ENCODE results near the gene AATK.
A peak's percentile ranks its signal among the peaks of the same experiment; 100 is the strongest.

Gene AATK

DNA sequence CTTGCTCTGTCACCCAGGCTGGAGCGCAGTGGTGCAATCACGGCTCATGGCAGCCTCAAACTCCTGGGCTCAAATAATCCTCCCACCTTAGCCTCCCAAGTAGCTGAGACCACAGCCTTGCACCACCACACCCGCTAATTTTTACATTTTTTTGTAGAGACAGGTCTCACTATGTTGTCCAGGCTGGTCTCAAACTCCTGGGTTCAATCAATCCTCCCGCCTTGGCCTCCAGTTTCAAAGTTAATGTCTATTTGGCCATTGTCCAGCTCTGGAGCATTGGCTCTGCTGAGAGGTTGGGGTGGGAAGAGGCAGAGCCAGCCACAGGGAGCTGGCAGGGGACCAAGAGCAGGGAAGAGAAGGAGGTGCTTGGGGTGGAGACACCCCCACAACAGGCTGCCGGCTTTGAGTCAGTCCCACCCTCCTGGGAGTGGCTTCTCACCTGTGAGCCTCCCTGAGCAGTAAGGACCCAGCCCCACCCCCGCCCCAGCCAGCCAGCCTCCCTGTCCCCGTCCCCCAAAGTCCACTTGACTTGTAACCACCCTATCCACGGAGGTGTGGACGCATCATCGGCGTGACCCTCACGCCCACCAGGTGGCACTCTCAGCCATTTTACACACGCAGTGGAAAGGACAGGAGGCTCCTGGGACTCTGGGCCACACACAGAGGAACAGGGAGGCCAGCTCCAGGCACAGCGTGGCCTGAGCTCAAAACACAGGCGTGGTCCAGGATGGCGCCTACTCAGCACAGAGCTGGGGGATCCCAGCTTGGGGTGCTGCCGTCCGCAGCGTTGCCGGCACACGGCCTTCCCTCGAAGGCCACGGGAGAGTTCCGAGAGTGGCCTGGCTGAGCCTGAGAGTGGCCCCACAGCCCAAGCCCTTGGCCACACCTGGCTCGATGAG, 23.5 kb downstream of the AATK start:
- DNase-seq: peak; percentile 58

- DNase-seq: no peak
Observed at GRCh38 chr17:81140695-81141094, 25.3 kb downstream of the AATK start.

- DNase-seq: no peak
Observed at GRCh38 chr17:81140018-81140417, 26.0 kb downstream of the AATK start.

DNA sequence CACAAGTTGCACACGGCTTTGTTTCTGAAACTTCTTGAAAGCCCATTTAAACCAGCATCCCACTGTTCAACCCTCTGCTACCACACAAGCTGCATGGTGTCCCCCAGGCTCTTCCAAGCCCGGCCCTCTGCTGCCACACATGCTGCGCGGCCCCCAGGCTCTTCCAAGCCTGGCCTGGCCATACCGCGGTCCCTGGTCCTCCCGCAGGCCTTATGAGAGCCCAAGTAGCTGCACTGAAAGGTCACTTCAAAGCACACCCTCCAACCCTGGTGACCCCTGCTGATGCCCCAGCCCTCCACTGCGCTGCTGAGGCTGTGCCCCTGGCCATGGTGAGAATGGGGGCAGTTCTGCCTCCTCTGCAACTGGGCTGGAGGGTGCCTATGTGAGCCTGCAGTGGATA, 26.6 kb downstream of the AATK start:
- no peak for DNase-seq

GRCh38 chr17:81138500-81138899, 27.5 kb downstream of the AATK start:
- no peak for DNase-seq

DNA sequence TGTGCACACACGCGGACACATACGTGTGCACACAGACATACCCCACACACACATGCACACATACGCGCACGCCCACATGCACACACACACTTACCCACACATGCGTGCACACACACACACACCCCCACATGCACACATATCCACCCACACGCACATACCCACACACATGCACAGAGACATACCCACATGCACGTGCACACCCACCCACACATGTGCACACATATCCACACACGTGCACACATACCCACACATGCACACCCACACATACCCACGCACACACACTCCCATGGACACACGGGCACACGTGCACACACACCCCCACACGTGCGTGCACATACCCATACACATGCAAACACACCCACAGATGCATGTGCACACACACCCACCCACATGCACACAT, 27.9 kb downstream of the AATK start:
- DNase-seq: no peak

DNA sequence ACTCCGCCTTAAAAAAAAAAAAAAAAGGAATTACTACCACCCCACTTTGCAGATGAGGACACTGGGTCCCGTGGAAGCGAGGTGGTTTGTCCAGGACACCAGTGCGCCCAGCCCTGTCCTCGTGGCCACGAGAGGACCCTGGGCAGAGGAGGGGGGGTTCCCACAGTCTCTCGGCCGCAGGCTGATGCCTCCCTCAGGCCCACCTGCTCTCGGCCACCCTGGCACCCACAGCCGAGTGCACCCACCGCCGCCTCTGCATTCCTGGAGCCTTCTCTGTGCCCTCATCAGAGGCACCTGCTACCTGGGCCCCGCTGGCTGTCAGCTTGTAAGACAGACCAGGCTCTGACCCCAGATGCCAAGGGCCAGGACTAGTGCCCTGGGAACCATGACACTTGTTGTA, 28.8 kb downstream of the AATK start:
- no peak for DNase-seq

DNA sequence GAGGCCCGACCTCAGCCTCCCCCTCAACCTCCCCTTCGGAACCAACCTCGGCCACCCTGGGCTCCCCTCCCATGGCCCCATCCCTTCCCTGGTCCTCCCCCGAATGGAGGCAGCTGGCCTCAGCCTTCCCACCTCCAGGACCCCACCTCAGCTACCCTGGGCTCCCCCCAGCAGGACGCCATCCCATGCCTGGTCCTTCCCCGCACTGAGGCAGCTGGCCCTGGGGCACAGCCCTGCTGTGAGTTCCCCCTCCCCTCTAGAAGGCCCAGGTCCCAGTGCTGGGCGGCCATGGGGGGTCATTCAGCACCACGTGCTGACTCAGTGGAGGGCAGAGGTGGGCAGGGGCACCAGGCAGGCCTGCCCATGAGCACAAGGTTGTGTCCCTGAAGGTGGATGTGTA, 29.7 kb downstream of the AATK start:
- DNase-seq: no peak

GRCh38 chr17:81135505-81136278, 30.3 kb downstream of the AATK start:
- DNase-seq: no peak

GRCh38 chr17:81134064-81134781, 31.8 kb downstream of the AATK start:
- DNase-seq: no peak

DNA sequence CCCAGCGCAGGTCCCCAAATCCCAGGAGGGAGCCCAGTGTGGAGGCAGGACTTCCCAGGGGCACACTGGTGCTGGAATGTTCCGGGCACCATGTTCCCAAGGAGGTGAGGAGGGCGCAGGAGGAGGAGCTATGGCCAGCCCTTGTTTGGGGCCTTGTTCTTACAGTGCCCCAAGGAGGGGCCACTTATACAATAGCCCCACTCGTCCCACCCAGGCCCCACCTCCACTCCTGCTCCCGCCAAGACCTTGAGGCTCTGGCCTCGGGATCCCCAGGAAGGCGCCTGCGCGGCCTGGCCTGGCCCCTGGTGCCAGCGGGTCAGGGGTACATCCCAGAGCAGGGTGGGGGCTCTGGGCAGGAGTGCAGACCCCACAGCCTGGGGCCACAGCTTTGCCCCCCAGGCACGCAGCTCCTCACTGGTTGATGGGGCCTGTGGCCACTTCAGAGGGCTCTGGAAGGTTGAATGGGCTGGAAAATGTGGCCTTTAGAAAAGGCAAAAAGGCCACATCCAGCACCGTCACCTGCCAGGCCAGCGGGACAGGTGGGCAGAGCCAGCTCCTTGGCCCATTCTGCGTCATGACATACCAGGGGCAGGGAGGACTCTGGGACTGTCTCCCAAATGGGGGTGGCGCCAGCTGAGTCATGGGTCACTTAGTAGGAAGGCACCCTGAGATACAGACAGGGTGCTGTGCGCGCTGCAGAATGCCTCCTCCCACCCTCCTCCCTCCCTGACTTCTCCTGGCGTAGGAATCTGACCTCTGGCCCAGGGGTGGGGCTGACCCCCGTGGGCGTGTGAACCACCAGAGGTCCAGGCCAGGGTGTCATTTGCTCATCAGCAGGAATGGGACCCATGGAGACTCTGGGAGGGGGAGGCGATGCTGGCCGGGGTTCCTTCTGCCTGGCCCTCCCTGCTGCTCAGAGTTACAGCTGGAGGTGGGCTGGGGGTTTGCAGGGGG, 33.0 kb downstream of the AATK start:
- no peak for DNase-seq

DNA sequence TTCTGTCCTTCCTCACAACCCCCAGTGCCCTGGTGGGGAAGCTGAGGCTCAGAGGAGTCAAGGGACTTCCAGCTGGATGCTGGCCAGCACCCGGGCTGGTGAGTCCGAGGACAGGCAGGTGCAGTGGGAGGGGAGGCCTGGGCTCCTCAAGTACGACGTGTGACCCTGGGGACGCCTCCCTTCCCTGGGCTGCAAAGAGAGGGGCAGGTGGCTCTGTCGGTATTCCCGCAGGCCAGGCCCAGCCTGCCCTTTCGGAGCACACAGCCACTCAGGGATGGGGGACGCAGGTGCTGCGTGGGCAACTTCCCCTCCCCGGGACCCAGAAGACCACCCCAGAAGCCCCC, 33.9 kb downstream of the AATK start:
- DNase-seq: no peak

GRCh38 chr17:81131486-81132196, 34.4 kb downstream of the AATK start:
- DNase-seq: no peak

- DNase-seq: no peak
Observed at GRCh38 chr17:81130385-81131361, 35.3 kb downstream of the AATK start.

GRCh38 chr17:81129711-81130367, 36.2 kb downstream of the AATK start:
- DNase-seq: no peak

GRCh38 chr17:81129289-81129688, 36.7 kb downstream of the AATK start:
- no peak for DNase-seq

- DNase-seq: no peak
Observed at GRCh38 chr17:81128774-81129173, 37.2 kb downstream of the AATK start.

DNA sequence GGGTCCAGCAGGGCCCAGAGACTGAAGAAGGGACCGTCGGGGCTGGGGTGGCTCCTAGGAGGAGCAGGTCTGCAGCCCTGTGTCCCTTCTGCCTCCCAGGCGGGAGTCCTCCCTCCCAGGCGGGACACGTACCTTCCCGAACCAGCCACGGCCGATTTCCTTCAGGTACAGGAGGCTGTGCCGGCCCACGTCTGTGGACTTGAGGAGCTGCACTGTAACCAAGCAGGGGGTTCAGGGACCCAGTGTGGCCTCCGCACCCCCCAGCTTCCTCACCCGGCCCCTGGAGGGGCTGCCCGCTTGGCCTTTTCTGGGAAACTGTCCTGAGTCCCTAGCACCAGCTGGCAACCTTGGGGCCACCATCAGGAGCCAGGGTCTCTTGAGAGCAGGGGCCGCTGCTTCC, 37.7 kb downstream of the AATK start:
- no peak for DNase-seq

GRCh38 chr17:81127526-81128177, 38.4 kb downstream of the AATK start:
- DNase-seq: no peak

- no peak for DNase-seq
Observed at GRCh38 chr17:81127133-81127455, 38.9 kb downstream of the AATK start.
